OCI-LY7 (cell line): ENCODE data around the gene OR10H4.
"Not testable (repeated sequence)": the region's sequence is repeated elsewhere in the genome, so short reads cannot be mapped to it uniquely, and the experiment has no call there.

Source experiments
- EZH2phosphoT487 ChIP-seq: fragments of 200-600 bp; sonication (generic); IDR thresholded peaks from 2 replicates; pipeline ENCODE4 v1.6.1; 2018; ENCODE audit warnings: low read depth, borderline replicate concordance, mild to moderate bottlenecking, mixed run types, antibody characterized with exemption, low read length, moderate library complexity, mixed read lengths
- TF ChIP-seq, protein P1 (sequence below): fragments of 200-600 bp; sonication (generic); conservative IDR thresholded peaks from 2 replicates; pipeline ENCODE4 v1.5.1; 2014; ENCODE audit warnings: mild to moderate bottlenecking, antibody characterized with exemption, low read length, moderate library complexity, mixed read lengths

DNA sequence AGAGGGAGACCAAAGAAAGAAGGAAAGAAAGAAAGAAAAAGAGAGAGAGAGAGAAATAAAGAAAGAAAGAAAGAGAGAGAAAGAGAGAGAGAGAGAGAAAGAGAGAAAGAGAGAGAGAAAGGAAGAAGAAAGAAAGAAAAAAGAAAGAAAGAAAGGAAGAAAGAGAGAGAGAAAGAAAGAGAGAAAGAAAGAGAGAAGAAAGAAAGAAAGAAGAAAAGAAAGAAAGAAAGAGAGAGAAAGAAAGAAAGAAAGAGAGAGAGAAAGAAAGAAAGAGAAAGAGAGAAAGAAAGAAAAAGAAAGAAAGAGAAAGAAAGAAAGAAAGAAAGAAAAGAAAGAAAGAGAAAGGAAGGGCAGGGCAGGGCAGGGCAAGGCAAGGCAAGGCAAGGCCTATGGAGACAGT lies 23.2 kb downstream of the OR10H4 start:
- not testable (repeated sequence) for TF ChIP-seq EZH2phosphoT487
- TF ChIP-seq, protein P1, sequence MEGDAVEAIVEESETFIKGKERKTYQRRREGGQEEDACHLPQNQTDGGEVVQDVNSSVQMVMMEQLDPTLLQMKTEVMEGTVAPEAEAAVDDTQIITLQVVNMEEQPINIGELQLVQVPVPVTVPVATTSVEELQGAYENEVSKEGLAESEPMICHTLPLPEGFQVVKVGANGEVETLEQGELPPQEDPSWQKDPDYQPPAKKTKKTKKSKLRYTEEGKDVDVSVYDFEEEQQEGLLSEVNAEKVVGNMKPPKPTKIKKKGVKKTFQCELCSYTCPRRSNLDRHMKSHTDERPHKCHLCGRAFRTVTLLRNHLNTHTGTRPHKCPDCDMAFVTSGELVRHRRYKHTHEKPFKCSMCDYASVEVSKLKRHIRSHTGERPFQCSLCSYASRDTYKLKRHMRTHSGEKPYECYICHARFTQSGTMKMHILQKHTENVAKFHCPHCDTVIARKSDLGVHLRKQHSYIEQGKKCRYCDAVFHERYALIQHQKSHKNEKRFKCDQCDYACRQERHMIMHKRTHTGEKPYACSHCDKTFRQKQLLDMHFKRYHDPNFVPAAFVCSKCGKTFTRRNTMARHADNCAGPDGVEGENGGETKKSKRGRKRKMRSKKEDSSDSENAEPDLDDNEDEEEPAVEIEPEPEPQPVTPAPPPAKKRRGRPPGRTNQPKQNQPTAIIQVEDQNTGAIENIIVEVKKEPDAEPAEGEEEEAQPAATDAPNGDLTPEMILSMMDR, result not testable (repeated sequence)
